VCaP (cell line): ENCODE results near the gene PPP1R1B.

Experiments used
- H3K27ac ChIP-seq: fragments of 450-650 bp; 2 replicates; pipeline ENCODE4 v1.5.1; 2017
- TF ChIP-seq, protein P1 (sequence below): fragments of 450-650 bp; conservative IDR thresholded peaks from 2 replicates; pipeline ENCODE4 v1.5.1; 2017; ENCODE audit warnings: mild to moderate bottlenecking, moderate library complexity

Gene PPP1R1B

DNA sequence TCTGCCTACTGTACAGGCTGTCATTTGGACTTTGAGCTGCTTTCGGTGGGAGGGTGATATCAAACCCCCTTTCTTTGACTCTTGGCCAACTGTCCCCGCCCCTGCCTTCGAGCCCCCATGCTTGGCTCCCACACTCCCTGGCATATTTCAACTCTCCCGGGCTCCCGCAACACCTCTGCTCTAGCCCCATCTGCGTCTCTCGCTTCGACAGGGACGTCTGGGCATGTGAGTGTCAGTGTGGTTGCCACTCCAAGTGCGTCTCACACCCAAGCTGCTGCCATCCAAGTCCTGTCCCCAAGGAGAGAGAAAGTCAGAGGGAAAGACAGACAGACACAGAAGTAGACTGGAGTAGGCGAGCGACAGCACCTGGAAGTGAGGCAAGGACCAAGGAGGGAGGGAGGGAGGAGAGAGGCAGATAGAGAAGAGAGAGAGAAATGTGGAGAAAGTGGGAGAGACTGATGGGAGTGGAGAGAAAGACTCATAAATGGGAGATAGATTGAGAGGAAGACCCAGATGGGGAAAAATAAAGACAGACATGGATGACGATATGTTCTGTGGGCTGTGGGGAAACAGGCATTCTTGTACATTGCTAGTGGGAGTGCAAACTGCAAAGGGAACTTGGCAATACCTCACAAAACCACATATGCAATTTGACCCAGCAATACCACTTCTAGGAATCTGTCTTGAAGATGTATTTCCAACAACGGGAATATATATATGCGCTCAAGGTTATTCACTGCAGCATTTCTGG lies 22.0 kb downstream of the PPP1R1B start:
- TF ChIP-seq, protein P1, sequence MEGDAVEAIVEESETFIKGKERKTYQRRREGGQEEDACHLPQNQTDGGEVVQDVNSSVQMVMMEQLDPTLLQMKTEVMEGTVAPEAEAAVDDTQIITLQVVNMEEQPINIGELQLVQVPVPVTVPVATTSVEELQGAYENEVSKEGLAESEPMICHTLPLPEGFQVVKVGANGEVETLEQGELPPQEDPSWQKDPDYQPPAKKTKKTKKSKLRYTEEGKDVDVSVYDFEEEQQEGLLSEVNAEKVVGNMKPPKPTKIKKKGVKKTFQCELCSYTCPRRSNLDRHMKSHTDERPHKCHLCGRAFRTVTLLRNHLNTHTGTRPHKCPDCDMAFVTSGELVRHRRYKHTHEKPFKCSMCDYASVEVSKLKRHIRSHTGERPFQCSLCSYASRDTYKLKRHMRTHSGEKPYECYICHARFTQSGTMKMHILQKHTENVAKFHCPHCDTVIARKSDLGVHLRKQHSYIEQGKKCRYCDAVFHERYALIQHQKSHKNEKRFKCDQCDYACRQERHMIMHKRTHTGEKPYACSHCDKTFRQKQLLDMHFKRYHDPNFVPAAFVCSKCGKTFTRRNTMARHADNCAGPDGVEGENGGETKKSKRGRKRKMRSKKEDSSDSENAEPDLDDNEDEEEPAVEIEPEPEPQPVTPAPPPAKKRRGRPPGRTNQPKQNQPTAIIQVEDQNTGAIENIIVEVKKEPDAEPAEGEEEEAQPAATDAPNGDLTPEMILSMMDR = no peak
- no peak overlapping the region; the same call in 1 of the 2 replicates for H3K27ac ChIP-seq

DNA sequence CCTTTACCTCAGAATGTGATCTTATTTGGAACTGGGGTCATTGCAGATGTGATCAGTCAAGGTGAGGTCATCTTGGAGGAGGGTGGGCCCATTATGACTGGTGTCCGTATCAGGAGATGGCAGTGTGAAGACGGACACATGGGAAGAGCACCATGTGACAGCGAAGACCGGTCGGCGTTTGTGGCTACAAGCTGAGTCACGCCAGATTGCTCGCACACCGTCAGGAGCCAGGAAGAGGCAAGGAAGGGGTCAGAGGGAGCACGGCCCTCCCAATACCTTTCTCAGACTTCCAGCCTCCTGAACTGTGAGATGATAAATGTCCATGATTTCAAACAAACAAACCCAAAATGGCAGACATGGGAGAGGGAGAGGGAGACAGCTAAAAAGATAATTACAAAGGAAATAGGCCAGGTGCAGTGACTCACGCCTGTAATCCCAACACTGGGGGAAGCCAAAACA lies 23.4 kb downstream of the PPP1R1B start:
- TF ChIP-seq, protein P1 = no peak

DNA sequence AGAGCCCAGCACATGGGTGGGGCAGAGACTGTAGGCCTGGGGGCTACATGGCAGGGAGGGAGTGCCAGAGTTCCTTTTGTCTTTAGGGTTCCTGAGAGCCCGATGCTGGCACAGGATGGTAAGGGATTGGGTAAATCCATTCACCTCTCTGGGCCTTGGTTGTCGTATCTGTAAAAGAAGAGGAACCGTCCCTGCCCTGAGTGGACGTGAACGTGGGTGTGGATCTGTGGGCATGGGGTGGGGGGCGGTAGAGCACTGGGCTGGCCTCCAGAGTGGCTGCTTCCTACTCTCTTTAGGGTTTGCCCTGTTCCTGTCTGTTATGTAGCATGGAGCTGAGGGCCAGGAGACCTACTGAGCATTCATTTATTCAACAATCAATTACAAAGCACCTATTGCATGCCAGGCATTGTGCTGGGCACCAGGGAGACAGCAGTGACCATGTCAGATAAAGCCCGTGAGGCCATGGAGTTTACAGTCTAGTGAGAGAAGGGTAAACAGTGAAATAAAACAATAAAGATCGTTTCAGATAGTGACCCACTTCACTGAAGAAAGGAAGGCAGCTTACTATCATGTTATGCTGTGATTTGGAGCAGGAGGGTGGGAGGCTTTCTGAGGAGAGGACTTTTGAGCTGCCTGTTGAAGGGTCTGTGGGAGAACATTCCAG lies 25.3 kb downstream of the PPP1R1B start:
- H3K27ac ChIP-seq = peak overlapping the region; percentile 96
- TF ChIP-seq, protein P1 = no peak

More for the DNA sequence above, 23.4 kb downstream of the PPP1R1B start:
- peak overlapping the region; percentile 96 for H3K27ac ChIP-seq

DNA sequence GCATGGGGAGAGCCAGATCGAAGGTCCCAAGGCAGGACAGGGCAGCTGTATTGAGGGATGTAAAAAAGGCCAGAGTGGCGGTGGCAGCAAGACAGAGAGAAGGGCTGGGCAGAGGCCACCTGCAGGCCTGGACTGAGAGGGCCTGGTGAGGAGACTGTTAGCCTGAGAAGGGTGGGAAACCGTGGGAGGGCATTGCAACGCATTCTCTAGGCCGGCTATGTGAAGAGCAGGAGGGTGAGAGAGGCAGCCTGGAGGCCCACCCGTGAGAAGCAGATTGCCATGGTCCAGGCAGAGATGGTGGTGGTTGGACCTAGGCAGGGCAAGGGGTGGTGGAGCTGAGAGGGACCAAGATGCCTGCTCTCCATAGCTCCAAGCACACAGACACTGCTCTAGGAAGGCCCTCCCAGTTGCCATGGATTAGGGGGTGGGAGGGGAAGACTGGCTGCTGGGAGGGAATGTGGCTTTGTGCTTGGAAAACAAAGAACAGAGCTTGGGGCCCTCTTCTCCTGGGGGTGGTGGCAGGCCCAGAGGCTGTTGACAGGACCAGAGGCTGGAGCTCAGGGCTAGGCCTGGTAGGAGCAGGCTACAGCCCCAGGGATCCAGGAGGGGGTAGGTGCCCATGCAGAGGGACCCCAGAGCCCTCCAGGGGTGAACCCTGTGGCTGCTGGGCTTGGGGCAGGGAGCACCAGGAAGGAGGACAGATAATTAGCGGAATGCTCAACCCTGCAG lies 26.0 kb downstream of the PPP1R1B start:
- TF ChIP-seq, protein P1 = no peak

DNA sequence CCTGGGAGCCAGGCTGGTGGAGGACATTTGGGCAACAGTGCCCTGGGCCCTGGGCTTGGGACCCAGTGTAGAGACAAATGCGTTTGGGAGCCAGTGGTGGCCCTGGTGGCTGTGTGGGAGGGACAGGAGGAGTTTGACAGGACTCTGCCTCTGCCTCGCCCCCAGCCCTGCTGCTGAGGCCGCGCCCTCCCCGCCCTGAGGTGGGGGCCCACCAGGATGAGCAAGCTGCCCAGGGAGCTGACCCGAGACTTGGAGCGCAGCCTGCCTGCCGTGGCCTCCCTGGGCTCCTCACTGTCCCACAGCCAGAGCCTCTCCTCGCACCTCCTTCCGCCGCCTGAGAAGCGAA lies 26.5 kb downstream of the PPP1R1B start:
- TF ChIP-seq, protein P1 = no peak
- peak overlapping the region; percentile 96 for H3K27ac ChIP-seq

More for the DNA sequence above, 26.0 kb downstream of the PPP1R1B start:
- peak overlapping the region; percentile 96 for H3K27ac ChIP-seq

DNA sequence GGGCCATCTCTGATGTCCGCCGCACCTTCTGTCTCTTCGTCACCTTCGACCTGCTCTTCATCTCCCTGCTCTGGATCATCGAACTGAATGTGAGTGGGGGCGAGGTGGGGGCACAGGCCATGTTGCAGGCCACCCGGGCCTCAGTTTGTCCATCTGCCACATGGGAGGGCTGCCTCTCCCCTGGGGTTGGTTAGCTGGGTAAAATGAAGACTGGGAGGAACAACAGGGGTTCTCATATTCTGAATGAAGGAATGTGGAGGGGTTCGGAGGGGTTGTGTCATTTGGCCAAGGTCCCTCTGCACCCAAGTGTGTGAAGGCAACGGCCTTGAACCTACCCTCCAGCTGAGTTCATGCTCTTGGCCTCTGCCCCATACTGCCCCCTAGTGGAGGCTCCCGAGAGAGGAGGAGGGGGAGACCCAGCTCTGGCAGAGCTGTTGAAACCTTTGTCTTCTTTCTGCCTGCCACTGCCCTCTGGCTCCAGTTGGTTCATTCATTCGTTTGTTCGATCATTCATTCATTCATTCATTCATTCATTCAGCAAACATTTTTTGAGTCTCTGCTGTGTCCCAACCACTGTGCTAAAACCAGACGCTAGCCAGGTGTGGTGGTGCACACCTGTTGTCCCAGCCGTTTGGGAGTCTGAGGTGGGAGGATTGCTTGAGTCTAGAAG lies 27.0 kb downstream of the PPP1R1B start:
- TF ChIP-seq, protein P1 = peak; percentile 72
- H3K27ac ChIP-seq = peak overlapping the region; percentile 96; the same call in 1 of the 2 replicates
